ENCODE results near the gene MPEG1.
A peak's percentile ranks its signal among the peaks of the same experiment; 100 is the strongest.

Gene MPEG1

DNA sequence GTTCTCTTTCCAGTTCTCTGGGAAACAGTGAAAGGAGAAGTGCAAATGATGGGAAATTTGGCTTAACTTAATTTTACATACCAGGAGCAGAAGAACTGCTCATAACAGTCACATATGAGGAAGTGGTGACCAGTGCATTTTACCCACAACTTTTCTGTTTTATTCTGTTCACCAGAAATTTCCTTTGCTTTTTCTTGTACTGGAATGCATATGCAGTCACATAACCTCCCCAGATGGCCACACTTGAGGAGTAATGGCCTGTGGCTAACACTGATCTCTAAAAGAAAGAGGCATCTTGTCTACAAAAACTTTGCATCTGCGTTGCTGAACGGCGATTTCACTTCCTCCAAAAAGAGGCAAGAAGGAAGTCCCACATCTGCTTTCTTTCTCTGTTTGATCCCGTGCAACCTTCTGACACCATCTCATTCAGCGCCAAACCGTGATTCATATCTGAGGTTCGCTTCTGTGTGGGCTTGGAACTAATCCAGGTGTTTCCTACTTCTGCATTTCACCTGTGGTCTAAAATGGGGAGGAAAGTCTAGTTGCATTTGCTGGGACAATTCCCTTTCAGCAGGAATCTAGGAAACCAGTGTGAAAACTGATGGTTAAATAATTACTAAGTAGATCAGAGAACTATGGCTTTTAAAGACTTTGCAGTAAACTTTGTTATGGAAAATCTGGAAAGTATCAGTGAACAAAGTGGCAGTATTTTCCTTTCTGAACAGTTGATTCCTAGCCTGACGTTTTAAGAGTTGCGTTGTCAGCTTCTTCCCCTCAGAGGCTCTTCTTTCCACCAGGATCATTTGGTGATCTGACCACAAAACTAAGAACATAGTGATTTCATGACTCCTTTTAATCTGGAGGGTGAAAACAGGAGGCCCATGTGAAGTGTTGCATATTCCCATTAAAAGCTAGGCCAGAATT lies 4.2 kb upstream of the MPEG1 start:
- DNase-seq: peak; percentile 61

DNA sequence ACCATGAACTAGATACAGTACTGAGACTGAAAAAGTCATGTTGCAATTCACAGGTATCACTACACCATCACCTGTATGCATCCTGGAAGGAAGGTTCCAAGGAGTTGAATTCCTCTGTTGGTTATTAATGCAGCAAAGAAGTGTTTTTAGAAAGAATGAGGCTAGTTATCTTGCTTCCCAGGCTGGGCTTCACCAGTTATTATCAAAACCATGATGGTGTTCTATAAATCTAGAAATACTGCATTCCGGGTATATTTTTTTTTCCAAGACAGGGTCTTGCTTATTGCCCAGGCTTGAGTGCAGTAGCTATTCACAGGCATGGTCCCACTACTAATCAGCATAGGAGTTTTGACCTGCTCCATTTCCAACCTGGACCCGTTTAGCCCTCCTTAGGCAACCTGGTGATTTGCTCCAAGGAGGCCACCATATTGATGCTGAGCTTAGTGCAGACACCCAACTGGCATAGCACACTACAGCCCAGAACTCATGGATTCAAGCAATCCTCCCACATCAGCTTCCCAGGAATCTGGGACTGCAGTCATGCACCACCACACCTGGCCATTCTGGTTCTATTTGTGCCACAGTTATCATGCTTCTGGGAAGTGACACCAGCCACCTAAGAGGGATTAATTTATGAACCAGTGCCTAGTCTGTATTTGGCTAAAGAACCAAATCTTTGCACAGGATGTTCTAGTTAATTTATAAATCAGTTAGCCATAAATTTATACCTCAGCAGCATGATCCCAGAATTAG lies 1.6 kb upstream of the MPEG1 start:
- DNase-seq: no peak

GRCh38 chr11:59212222-59212621 lies 505 bp downstream of the MPEG1 start:
- DNase-seq: no peak

GRCh38 chr11:59208956-59209355 lies 3.8 kb downstream of the MPEG1 start:
- DNase-seq: no peak

DNA sequence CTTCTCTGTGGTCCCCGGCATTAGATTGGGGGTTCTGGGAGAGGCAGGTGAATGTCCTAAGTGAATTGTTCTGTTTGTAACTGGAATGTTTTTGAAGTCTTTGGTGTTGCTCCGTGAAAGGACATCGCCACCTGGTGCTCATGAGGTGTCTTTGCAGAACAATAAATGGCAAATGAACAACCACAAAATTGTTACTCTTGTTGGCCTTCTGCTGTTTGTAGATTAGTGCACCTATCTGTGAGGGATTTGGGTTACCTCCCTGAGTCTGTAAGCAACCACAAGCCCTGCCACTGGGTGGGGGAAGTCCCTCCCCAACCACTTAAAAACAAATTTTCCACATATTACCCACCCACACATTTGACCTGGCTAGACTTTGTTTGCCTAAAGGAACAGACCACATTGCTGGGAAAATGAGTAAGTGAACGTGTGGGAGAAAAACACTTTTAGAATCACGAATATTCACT lies 4.7 kb downstream of the MPEG1 start:
- peak; percentile 81 for DNase-seq

DNA sequence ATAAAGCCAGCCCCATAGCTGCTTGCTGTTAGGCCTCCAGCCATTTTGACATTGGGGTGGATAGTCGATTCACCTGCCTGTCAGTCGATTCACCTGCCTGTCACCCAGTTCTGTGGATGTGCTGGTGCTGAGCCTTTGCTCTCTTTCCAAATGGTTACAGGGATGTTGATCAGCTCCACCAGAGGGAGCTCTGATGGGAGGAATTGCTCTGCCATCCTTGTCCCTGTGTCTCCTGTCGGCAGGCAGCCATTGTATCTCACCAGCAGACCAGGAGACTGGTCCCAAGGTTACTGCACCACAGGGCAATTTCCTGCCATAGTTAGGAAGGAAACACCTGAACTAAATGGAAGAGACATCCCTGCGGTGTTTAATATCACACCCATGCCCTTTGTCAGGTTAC lies 6.1 kb downstream of the MPEG1 start:
- DNase-seq: peak; percentile 66

GRCh38 chr11:59205648-59206047 lies 7.1 kb downstream of the MPEG1 start:
- DNase-seq: no peak

- no peak for DNase-seq
Observed at GRCh38 chr11:59204746-59205145, 8.0 kb downstream of the MPEG1 start.

DNA sequence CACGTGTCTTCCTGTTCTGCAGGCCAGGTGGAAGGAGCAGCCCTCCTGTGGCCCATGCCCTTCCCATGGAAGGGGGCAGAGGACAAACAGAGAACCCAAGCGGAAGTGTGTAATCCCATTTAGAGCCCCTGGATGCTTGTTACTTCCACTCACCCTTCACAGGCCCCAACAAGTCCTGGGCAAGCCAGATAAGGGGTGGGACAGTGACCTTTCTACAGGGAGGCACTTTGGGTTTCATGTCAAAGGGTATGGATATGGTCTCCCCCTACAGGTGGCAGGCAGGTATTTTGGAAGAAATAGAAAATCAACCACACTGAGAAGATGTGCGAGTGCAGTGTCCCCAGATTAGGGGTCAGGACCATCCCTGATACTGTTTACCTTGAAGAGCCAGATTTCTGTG lies 11.4 kb downstream of the MPEG1 start:
- peak; percentile 13 for DNase-seq

GRCh38 chr11:59200423-59200746 lies 12.3 kb downstream of the MPEG1 start:
- no peak for DNase-seq

- DNase-seq: no peak
Observed at GRCh38 chr11:59199546-59200422, 12.9 kb downstream of the MPEG1 start.

DNA sequence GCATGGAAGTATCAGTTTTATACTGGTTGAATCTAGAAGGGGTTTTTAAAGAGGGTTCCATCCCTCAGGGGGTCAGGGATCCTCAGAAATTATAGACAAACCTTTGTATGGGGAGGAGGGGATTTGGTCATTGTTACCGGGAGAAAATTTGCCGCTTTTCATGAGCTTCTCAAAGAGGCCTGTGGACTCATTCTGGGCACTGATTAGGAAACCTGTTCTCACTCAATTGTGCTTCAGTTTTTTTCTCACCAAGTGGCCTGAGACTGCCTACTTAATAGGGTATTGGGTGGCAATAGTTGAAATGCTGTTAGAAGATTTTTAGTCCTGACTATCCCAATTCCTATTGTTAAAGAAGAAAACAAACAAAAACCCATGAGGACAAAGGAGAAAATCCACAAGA lies 14.0 kb downstream of the MPEG1 start:
- no peak for DNase-seq

GRCh38 chr11:59197991-59198390 lies 14.7 kb downstream of the MPEG1 start:
- DNase-seq: peak; percentile 41

DNA sequence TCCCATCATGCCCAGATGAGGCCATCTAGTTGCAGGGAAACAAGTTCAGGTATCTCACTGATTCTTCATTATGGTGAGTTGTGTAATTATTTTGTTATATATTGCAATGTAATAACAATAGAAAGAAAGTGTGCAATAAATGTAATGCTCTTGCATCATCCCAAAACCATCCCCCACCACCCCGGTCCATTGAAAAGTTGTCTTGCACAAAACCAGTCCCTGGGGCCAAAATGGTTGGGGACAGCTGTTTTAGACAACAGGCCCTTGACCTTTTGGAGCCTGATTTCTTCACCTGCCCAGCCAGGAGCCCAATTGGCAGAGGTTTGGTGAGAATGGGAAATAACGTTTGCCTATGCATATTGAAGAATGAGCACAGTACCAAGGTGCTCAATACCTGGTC lies 15.9 kb downstream of the MPEG1 start:
- no peak for DNase-seq

DNA sequence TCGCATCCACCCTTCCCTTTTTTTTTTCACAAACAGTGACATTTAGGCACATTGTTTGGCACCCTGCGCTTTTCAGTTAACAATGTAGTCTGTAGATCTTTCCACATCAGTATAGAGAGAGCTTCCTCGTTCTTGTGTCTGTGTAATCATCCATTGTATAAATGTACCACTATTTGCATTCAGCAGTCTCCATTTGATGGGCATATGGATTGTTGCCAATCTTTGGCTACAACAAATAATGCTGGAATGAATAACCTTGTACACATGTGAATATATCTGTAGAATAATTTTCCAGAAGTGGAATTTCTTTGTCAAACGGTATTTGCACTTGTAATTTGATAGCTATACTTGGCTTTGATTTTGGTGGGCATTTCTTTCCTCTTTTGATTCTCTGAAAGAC lies 17.1 kb downstream of the MPEG1 start:
- DNase-seq: no peak

DNA sequence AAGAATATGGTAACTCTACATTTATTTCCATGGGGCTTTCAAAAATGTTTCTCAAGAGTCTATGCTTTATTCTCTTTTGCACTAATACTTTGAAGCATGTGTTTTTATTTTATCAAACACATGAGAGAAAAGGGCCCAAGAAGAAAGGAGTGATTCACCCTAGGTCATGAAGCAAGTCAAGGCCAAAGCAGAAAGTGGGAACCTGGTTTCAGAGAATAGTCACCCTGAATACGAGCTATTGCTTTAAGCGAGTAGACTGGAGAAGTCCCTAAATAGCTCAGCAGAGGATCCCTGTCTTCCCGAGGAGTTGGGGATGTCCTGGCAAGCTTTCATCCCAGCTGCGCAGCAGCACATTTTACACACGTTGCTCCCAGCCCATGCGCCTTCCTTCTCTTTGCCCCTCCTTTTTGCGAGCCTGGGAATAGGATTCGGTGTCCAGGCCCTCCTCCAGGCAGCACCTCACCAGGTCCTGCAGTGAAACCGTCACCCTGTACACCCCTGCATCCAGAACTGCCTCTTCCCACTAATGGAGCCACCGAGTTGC lies 19.1 kb downstream of the MPEG1 start:
- no peak for DNase-seq

DNA sequence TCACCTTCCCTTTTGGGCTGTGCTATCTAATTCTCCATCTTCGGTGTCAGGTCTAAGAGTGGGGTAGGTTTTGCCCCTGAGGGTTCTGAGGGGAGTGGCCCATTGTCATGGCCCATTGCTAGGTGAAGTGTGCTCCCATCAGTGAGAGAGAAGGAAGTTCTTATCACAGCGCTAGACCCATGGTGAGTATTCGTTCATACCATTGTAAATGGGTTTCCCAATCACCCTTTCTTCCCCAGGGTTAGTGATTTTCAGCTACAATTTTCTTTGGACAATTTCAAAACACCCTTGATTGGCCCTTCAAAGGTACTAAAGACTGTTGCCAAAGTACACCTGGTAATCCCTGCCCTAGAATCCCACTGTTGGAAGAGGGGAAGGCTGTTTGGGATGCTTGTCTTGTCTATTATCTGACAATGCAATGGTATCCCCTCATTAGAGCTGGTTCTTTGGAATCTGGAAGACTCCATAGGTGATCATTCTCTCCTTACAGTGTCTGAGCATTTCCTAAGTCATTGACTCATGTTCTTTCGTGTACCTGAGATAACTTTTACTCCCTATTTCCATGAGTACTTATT lies 20.2 kb downstream of the MPEG1 start:
- DNase-seq: no peak

- DNase-seq: no peak
Observed at GRCh38 chr11:59191890-59192289, 20.8 kb downstream of the MPEG1 start.

- DNase-seq: no peak
Observed at GRCh38 chr11:59191095-59191494, 21.6 kb downstream of the MPEG1 start.

DNA sequence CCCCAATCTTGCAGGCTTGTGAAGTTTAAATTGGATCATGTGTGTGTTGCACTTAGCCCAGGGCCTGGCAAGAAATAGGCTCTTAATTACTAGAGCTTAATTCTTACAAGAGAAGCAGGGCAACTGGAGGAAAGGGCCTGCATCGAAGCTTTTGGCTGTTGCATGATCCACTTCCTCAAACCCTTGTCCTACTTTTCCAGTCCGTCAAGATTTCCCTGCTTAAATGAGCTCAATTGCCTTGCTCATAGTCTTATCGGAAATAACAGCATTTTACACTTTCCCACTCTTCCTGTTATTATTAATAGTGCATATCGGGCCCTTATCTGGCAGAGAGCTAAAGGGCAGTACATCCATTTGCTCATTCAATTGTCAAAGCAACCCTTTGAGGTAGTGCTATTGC lies 22.7 kb downstream of the MPEG1 start:
- DNase-seq: no peak

DNA sequence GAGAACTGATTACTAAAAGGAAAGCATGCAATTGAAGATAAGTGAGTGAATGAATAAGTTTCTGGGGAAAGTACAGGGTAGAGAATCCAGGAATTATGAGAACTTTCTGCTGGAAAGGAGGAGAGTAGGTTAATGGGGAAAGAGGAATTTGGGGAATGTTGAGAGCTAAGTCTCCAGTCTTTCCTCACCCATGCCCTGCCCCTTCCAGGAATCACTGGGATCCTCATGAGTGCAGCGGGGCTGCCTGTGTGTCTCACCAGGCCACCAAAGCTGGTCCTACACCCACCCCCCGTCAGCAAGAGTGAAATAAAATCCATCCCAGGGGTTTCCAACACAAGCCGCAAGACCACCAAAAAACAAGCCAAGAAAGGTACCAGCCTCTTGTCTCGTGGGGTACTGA lies 23.8 kb downstream of the MPEG1 start:
- DNase-seq: no peak

DNA sequence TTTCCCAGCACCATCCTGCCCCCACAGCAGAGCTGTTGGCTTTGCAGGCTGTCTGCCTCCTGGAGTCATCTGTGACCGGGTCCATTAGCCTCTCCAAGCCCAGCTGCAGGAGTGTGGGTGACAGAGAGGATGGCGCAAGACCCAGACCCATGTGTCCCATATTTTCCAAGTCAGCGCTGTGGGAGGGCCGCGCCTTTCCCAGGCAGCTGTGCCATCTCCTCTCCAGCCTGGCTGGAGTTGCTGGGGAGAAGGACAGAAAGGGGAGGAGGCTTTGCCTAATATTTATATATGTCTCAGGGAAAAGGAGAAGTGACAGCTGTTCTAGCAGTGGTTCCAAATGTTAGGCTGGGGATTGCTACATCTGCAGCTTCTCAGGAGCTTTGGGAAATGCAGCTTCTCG lies 25.1 kb downstream of the MPEG1 start:
- DNase-seq: no peak

- no peak for DNase-seq
Observed at GRCh38 chr11:59187035-59187434, 25.7 kb downstream of the MPEG1 start.
